BE2C (cell line): Measurements from ENCODE around the gene CNPY3.
"Not testable (repeated sequence)": the region's sequence is repeated elsewhere in the genome, so short reads cannot be mapped to it uniquely, and the experiment has no call there.

Experiments
- DNase-seq: peaks from one replicate; pipeline ENCODE4 v3.0.0-alpha.2; 2020
- H3K27me3 ChIP-seq: fragments of 250-450 bp; sonication (Bioruptor Pico); 2 replicates; pipeline ENCODE4 v1.5.1; 2020; ENCODE audit warnings: mild to moderate bottlenecking
- H3K36me3 ChIP-seq: fragments of 250-450 bp; sonication (Bioruptor Pico); 2 replicates; pipeline ENCODE4 v1.5.1; 2020; ENCODE audit warnings: mild to moderate bottlenecking
- H3K4me1 ChIP-seq: fragments of 250-450 bp; sonication (Bioruptor Pico); 2 replicates; pipeline ENCODE4 v1.5.1; 2020
- H3K4me3 ChIP-seq: 2 replicates; pipeline ENCODE4 v1.5.1; 2011; ENCODE audit warnings: low read depth, low read length
- H3K9me3 ChIP-seq: fragments of 250-450 bp; sonication (Bioruptor Pico); 2 replicates; pipeline ENCODE4 v1.5.1; 2020
- TF ChIP-seq, protein P1 (sequence below): IDR thresholded peaks from 2 replicates; pipeline ENCODE4 v1.5.1; 2012; ENCODE audit warnings: mild to moderate bottlenecking, low read depth, low read length

The CNPY3 gene

DNA sequence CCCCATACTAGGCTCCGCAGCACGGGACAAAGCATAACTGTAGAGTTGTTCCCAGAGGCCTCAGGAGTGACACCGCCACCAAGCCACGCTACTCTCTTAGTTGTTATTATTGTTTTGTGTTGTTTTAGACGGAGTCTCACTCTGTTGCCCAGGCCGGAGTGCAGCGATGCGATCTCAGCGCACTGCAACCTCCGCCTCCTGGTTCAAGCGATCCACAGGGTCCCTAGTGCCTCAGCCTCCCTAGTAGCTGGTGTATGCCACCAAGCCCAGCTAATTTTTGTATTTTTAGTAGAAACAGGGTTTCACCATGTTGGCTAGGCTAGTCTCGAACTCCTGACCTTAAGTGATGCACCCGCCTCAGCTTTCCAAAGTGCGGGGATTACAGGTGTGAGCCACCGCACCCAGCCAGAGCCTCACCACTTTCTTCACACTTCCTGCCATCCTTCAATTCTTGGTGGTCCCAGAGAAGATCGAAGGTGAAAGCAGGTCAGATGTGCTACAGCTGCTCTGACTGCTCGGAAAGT is 38.0 kb upstream of the CNPY3 start:
- TF ChIP-seq, protein P1, sequence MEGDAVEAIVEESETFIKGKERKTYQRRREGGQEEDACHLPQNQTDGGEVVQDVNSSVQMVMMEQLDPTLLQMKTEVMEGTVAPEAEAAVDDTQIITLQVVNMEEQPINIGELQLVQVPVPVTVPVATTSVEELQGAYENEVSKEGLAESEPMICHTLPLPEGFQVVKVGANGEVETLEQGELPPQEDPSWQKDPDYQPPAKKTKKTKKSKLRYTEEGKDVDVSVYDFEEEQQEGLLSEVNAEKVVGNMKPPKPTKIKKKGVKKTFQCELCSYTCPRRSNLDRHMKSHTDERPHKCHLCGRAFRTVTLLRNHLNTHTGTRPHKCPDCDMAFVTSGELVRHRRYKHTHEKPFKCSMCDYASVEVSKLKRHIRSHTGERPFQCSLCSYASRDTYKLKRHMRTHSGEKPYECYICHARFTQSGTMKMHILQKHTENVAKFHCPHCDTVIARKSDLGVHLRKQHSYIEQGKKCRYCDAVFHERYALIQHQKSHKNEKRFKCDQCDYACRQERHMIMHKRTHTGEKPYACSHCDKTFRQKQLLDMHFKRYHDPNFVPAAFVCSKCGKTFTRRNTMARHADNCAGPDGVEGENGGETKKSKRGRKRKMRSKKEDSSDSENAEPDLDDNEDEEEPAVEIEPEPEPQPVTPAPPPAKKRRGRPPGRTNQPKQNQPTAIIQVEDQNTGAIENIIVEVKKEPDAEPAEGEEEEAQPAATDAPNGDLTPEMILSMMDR = no peak
- no peaks in the 10 kb centered on the region for H3K27me3 ChIP-seq
- peaks cover 7% of the 10 kb centered on the region for H3K36me3 ChIP-seq
- peaks cover 2% of the 10 kb centered on the region; the same call in 1 of the 2 replicates for H3K4me1 ChIP-seq
- H3K9me3 ChIP-seq = no peaks in the 10 kb centered on the region
- H3K4me3 ChIP-seq = peak overlapping the region; percentile 86
- DNase-seq = no peak

DNA sequence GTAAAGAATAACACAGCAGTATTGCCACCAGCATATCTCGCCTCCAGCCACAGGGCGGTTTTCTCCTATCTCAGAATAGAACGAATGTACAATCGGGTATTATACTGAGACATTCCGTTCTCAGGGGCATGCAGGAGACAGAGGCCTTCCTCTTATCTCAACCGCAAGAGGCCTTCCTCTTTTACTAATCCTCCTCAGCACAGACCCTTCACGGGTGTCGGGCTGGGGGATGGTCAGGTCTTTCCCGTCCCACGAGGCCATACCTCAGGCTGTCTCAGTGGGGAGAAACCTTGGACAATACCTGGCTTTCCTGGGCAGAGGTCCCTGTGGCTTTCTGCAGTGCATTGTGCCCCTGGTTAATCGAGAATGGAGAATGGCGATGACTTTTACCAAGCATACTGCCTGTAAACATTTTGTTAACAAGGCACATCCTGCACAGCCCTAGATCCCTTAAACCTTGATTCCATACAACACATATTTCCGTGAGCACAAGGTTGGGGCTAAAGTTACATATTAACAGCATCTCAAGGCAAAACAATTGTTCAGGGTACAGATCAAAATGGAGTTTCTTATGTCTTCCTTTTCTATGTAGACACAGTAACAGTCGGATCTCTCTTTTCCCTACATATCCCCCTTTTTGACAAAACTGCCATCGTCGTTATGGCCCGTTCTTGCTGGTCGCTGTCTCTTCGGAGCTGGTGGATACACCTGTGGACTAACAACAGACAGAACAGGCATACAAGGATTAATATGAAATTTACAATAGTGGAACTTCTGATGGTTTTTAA is 35.0 kb upstream of the CNPY3 start:
- not testable (repeated sequence) for H3K27me3 ChIP-seq, H3K4me1 ChIP-seq, H3K9me3 ChIP-seq, H3K36me3 ChIP-seq, H3K4me3 ChIP-seq, DNase-seq

- TF ChIP-seq, protein P1 = no peak
- no peaks in the 10 kb centered on the region for H3K9me3 ChIP-seq
- H3K4me1 ChIP-seq = peaks cover 10% of the 10 kb centered on the region
- DNase-seq = no peak
- no peaks in the 10 kb centered on the region for H3K27me3 ChIP-seq
- H3K36me3 ChIP-seq = no peaks in the 10 kb centered on the region
- no peak overlapping the region for H3K4me3 ChIP-seq
These were observed 33.0 kb upstream of the CNPY3 start for GRCh38 chr6:42896178-42896719.

GRCh38 chr6:42898891-42899361 is 30.4 kb upstream of the CNPY3 start:
- Histone ChIP-seq H3K4me3 (peak overlapping the region; percentile 42), H3K9me3 (no peaks in the 10 kb centered on the region), H3K36me3 (no peaks in the 10 kb centered on the region), H3K4me1 (peaks cover 20% of the 10 kb centered on the region), H3K27me3 (no peaks in the 10 kb centered on the region)
- TF ChIP-seq, protein P1 = peak; percentile 67
- peak; percentile 76 for DNase-seq

GRCh38 chr6:42899871-42900270 is 29.4 kb upstream of the CNPY3 start:
- Histone ChIP-seq H3K36me3 (no peaks in the 10 kb centered on the region), H3K9me3 (no peaks in the 10 kb centered on the region), H3K4me3 (no peak overlapping the region), H3K27me3 (no peaks in the 10 kb centered on the region), H3K4me1 (peaks cover 20% of the 10 kb centered on the region)
- TF ChIP-seq, protein P1 = no peak
- no peak for DNase-seq

DNA sequence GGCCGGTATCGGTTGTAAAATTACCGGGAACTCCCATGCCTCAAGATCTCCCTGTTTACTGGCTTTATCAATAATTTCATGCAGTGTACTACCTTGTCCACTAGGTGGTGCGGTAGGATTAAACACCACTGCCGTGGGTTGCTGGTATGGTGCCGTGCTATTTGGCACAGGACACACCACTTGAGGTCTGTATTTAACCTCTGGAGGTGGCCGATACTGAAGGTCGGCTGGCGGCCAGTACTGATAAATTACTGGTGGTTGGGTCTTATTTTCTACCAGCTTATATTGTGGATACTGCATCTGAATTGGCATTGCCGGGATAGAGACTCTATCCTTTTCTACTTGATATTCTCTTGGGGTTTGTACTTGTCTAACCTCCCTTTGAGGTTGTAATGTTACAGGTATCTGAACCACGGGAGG is 27.7 kb upstream of the CNPY3 start:
- H3K9me3 ChIP-seq = no peaks in the 10 kb centered on the region
- H3K4me3 ChIP-seq = peak overlapping the region; percentile 56
- no peaks in the 10 kb centered on the region for H3K36me3 ChIP-seq
- H3K27me3 ChIP-seq = no peaks in the 10 kb centered on the region
- peaks cover 16% of the 10 kb centered on the region for H3K4me1 ChIP-seq
- DNase-seq = peak; percentile 83
- TF ChIP-seq, protein P1 = peak; percentile 86

DNA sequence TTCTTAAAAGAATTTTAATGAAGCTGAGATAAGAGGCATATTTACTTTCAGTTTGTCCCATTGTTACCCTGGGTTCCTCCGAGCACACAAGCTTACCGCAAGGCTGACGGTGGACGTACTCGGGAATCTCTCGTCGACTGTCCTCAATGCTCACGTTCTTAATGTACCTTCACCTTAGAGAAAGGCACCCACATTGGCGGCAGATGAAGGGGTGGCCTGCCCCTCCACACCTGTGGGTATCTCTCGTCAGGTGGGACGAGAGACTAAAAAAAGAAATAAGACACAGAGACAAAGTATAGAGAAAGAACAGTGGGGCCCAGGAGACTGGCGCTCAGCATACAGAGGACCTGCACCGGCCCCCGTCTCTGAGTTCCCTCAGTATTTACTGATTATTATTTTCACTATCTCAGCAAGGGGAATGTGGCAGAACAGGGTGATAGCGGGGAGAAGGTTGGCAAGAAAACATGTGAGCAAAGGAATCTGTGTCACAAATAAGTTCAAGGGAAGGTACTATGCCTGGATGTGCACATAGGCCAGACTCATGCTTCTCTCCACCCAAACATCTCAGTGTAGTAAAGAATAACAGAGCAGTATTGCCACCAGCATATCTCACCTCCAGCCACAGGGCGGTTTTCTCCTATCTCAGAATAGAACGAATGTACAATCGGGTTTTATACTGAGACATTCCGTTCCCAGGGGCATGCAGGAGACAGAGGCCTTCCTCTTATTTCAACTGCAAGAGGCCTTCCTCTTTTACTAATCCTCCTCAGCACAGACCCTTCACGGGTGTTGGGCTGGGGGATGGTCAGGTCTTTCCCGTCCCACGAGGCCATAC is 26.6 kb upstream of the CNPY3 start:
- H3K9me3 ChIP-seq, DNase-seq, H3K36me3 ChIP-seq, H3K27me3 ChIP-seq: not testable (repeated sequence)
- peaks cover 13% of the 10 kb centered on the region for H3K4me1 ChIP-seq
- H3K4me3 ChIP-seq = peak overlapping the region; percentile 56
